ENCODE measurements around the gene CENPU.

GRCh38 chr4:184697956-184698355 is 35.9 kb downstream of the CENPU start:
- TF ChIP-seq CTCF (conservative IDR thresholded peaks at IDR 0.05; ENCODE audit: low read depth, low read length) (no peak), EZH2 (IDR thresholded peaks at IDR 0.05; ENCODE audit: low read length, unreplicated experiment) (no peak), EZH2phosphoT487 (IDR thresholded peaks at IDR 0.05; ENCODE audit: borderline replicate concordance, low read length) (no peak)
